Measurements from ENCODE around the gene PAGE1.
"Not testable (repeated sequence)": the region's sequence is repeated elsewhere in the genome, so short reads cannot be mapped to it uniquely, and the experiment has no call there.

DNA sequence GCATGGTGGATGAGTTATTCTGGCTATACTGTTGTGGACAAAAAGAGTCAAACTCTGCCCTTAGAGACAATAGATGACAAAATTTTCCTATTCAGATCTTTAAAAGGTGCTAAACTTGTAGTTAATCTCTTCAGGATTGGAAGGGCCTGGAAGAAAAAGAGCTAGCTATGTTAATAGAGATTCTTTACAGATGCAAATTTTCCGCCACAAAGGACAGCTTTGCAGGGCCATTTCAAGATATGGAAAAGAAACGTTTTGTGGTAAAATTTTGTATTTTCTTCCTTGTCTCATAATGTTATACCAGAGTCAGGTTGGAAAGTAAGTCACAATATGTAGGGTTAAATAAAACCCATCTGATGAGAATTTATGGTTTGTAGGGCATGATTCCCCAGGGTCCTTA is 24.3 kb upstream of the PAGE1 start:
- TF ChIP-seq, protein P1, sequence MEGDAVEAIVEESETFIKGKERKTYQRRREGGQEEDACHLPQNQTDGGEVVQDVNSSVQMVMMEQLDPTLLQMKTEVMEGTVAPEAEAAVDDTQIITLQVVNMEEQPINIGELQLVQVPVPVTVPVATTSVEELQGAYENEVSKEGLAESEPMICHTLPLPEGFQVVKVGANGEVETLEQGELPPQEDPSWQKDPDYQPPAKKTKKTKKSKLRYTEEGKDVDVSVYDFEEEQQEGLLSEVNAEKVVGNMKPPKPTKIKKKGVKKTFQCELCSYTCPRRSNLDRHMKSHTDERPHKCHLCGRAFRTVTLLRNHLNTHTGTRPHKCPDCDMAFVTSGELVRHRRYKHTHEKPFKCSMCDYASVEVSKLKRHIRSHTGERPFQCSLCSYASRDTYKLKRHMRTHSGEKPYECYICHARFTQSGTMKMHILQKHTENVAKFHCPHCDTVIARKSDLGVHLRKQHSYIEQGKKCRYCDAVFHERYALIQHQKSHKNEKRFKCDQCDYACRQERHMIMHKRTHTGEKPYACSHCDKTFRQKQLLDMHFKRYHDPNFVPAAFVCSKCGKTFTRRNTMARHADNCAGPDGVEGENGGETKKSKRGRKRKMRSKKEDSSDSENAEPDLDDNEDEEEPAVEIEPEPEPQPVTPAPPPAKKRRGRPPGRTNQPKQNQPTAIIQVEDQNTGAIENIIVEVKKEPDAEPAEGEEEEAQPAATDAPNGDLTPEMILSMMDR (IDR thresholded peaks at IDR 0.05), result not testable (repeated sequence)
- not testable (repeated sequence) for TF ChIP-seq ZFX (IDR thresholded peaks at IDR 0.05; ENCODE audit: borderline replicate concordance)

Data from 22Rv1 (cell line).